HG02870 (cell line): ENCODE data around the gene PLEK2.
"Not testable (repeated sequence)": the region's sequence is repeated elsewhere in the genome, so short reads cannot be mapped to it uniquely, and the experiment has no call there.

Source experiments
- ATAC-seq: cut with Tn5 transposase; IDR thresholded peaks from one replicate; pipeline ENCODE4 v1.9.1; 2021; ENCODE audit warnings: mild to moderate bottlenecking, moderate library complexity; ENCODE audit not compliant: unreplicated experiment

The PLEK2 gene

GRCh38 chr14:67411820-67412421, at the start of gene PLEK2:
PLEK2 (minus strand) TSS chr14:67412165; CDS start chr14:67412059, 106 bp downstream.
- no peak for ATAC-seq

DNA sequence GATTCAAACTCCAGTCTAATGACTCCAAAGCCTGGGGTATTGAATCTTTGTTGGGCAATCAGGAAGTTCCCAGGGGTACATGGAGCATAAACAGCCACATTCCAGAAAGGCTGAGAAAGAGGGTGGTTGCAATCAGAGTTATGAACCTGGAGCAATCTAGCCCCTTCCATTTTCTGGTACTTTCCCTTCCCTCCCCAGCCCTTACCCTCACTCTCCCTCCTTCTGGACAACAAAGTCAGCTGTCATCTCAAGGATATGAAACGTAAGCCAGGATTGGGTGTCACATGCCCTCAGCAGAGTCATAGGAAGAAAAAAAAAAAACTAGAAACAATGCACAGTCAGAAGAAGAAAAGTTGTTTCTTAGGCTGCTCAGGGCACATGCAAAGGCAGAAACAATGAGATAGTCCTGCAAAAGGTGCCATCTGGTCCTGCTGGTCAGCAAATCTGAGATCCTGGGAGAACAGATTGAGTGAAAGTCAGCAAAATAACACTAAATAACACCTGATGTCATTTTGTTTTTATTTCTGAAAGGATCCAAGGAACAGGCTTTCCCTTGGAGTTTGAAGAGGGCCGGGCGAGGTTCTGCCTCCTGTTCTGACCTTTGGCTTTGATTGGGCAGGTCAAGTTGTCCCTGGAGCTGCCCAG, 49.5 kb upstream of the PLEK2 start:
- ATAC-seq = no peak

GRCh38 chr14:67459336-67459735, 47.4 kb upstream of the PLEK2 start:
- ATAC-seq = no peak

- ATAC-seq = no peak
Observed at GRCh38 chr14:67457782-67458181, 45.8 kb upstream of the PLEK2 start.

DNA sequence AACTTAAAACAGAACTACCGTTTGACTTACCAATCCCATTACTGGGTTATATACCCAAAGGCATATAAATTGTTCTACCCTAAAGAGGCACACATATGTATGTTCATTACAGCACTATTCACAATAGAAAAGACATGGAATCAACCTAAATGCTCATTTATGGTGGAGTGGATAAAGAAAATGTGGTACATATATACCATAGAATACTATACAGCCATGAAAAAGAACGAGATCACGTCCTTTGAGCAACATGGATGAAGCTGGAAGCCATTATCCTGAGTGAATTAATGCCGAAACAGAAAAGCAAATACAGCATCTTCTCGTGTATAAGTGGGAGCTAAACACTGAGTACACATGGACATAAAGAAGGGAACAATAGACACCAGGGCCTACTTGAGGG, 44.8 kb upstream of the PLEK2 start:
- ATAC-seq = no peak

GRCh38 chr14:67453575-67454300, 41.8 kb upstream of the PLEK2 start:
- ATAC-seq = no peak

DNA sequence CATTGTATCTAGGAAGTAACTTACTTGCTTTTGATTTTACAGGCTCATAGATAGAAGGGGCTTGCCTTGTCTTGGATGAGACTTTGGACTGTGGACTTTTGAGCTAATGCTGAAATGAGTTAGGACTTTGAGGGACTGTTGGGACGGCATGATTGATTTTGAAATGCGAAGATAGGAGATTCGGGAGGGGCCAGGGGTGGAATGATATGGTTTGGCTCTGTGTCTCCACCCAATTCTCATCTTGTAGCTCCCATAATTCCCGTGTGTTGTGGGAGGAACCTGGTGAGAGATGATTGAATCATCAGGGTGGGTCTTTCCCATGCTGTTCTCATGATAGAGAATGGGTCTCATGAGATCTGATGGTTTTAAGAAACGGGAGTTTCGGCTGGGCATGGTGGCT, 39.7 kb upstream of the PLEK2 start:
- ATAC-seq = not testable (repeated sequence)

- ATAC-seq = no peak
Observed at GRCh38 chr14:67449096-67449495, 37.1 kb upstream of the PLEK2 start.

DNA sequence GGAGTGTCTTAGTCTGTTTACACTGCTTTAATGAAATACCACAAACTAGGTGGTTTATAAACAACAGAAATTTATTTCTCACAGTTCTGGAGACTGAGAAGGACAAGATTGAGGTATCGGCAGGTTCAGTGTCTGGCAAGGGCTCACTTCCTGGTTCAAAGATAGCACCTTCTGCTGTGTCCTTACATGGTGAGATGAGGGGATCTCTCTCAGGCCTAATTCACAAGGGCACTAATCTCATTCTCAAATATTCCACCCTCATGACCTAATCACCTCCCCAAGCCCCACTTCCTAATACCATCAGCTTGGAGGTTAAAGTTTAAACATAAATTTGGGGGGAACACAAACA, 35.0 kb upstream of the PLEK2 start:
- no peak for ATAC-seq

DNA sequence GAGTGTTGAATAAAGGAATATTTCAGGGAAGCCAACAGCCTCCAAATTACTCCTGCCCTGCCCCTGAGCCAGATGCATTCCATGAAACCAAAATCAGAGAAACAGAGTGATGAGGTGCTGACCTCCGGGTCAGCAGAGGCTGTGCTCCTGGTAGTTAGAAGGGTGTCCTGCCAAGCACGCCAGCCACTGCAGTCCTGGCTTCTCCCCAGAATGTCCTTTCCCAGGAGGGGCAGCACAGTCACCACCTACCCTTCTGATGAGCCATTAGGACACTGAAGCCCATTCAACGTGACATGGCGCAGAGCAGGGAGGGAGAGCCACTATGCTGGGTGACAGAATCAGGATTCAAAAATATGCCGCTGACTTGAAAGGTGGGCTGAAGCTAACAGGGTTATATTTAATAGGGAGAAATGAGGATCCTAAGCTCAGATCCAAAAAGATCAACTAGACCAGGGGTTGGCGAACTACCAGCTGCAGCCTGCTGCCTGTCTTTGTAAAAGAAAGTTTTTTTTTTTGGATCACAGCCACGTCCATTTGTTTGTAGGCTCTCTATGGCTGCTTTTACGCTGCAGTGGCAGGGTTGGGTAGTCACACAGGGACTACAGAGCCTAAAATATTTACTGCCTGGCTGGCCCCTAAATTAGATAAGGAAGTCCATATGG, 34.5 kb upstream of the PLEK2 start:
- ATAC-seq = no peak

GRCh38 chr14:67444395-67444794, 32.4 kb upstream of the PLEK2 start:
- no peak for ATAC-seq

- no peak for ATAC-seq
Observed at GRCh38 chr14:67442139-67442906, 30.4 kb upstream of the PLEK2 start.

DNA sequence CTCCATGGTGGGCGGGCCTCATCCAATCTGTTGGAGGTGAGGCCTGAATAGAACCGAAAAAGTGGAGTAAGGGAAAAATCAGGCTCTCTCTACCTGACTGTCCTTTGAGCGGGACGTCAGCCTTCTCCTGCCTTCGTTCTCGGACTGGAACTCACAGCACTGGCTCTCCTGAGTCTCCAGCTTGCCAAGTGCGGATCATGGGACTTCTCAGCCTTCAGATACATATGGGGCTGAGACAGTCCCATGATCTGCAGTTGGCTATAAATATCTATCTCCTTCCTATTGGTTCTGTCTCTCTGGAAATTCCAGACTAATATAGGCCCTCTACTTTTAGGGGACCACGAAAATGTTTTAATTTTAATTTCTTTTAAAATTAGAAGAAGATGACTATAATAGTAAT, 29.7 kb upstream of the PLEK2 start:
- ATAC-seq = no peak

DNA sequence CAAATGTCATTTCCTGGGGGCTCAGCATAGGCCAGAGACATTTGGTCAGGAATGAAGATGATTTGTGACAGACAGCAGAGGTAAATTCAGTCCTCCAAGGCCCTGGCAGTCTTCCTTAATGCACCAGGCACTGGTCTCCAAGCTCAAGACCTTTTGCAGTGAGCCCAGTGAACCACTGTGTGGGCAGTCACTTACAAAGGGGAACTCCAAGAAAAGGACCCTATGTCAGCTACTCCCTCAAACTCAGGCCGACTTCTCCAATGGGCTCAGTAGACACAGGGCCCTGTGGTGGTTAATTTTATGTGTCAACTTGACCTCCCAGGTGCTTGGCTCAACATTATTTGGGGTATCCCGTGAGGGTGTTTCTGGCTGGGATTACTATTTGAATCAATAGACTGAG, 29.3 kb upstream of the PLEK2 start:
- no peak for ATAC-seq

GRCh38 chr14:67440513-67440912, 28.5 kb upstream of the PLEK2 start:
- no peak for ATAC-seq

DNA sequence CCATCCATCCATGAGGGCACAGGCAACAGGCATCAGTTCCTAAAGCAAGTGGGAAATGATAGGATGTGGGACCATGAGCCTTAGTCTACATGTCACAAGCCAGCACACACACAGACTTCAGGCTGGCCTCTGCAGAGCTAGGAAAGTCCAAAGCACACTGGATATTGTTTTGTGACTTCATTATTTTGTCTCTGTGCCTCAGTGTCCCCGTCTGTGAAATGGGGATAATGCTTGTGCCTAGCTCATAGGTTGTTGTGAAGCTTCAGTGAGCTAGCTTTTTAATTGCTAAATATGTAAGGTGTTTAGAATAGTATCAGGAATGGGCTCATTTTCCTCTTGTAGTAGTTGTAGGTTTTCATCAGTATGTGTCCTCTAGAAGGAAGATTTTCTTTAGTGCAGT, 27.0 kb upstream of the PLEK2 start:
- no peak for ATAC-seq

DNA sequence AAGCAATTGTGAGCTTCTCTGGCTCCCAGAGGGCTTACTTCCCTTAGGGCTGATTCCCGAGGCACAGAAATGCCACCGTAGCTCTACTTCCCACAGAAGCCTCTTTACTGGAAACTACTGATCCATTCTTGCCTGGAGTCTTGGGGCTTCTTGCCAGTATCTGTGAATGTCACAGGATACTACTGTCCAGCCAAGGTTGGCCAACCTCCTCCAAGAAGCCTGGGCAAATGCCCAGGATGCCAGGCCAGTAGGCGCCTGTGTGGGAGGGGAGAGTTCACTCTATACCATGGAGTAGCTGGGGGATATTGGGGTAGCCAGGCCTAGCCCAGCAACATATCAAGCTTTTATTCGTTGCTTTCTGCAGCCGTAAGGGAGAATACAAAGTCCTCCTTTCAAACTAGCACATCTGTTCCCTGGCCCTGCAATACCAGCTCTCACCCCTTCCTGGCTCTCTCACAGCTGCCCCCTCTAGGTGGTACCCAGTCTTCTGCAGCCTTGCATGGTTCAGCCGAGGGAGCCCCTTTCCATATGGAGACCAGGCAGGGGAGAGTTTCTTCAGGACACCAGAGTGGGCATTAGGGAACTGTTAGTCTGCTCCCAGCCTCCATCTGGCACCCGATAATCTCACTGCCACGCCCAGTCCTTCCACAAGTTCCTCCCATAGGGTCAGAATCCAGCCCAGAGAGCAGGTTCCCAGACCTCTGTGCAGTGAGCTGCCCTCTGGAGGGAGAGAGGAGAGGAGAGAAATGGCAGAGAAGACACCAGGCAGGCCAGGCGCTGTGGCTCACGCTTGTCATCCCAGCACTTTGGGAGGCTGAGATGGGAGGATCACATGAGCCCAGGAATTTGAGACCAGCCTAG, 24.3 kb upstream of the PLEK2 start:
- ATAC-seq = no peak

DNA sequence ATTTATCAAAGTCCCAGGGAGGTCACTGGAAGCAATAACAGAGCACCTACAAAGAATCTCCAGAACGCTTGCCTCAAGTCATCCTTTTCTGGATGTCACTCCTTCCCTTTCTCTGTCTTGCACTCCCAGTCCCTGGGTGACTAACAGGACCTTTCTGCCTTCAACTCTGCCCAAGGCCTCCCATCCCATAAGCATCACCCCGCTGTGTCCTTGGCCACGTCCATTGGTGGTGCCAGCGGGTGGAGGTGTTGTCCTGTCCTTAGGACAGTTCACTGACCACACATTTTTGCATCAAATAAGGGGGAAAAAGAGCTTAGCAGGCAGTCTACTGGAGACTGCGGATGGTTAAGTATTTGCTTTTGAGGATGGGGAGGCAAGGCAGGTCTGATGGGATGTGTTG, 23.6 kb upstream of the PLEK2 start:
- ATAC-seq = no peak

GRCh38 chr14:67432050-67432564, 20.1 kb upstream of the PLEK2 start:
- ATAC-seq = no peak
